ENCODE data around the gene ATG7. TPM values are rescaled to one million over a fixed set of nuclear protein-coding genes. Genes with fewer than 3 reads are reported as not detected.
A peak's percentile ranks its signal among the peaks of the same experiment; 100 is the strongest.

Gene ATG7
- total RNA-seq, 1 donor from 2014 or later: 53.5 TPM

GRCh38 chr3:11289864-11290263, 17.7 kb downstream of the ATG7 start:
- Mint-ChIP-seq H3K27ac (no peak overlapping the region), H3K4me3 (no peak overlapping the region), H3K27me3 (ENCODE audit: insufficient read depth, low read depth) (peaks cover 5% of the 10 kb centered on the region), H3K9me3 (no peaks in the 10 kb centered on the region), H3K4me1 (peaks cover 5% of the 10 kb centered on the region), H3K36me3 (no peaks in the 10 kb centered on the region)
- H3K36me3 ChIP-seq: no peaks in the 10 kb centered on the region
- no peaks in the 10 kb centered on the region for H3K27me3 ChIP-seq
- no peaks in the 10 kb centered on the region for H3F3A ChIP-seq (ENCODE audit: low read depth)
- H2AFZ ChIP-seq (replicated peaks): no peak overlapping the region
- no peaks in the 10 kb centered on the region for H3K4me1 ChIP-seq
- no peak for DNase-seq (ENCODE audit: low spot score)
- H3K4me3 ChIP-seq: no peak overlapping the region
- no peaks in the 10 kb centered on the region for H4K20me1 ChIP-seq (ENCODE audit: low read depth)
- no peak overlapping the region for H3K9ac ChIP-seq
- no peak overlapping the region for H3K27ac ChIP-seq
- no peaks in the 10 kb centered on the region for H3K9me3 ChIP-seq (ENCODE audit: low read depth)
- TF ChIP-seq EZH2phosphoT487 (IDR thresholded peaks at IDR 0.05) (no peak), CTCF (IDR thresholded peaks at IDR 0.05) (no peak), EZH2 (IDR thresholded peaks at IDR 0.05) (no peak)
- no peak overlapping the region for H3K4me2 ChIP-seq
- H3K79me2 ChIP-seq (ENCODE audit: low read depth): no peaks in the 10 kb centered on the region

- no peak overlapping the region for H3K27ac ChIP-seq
- H3K27me3 ChIP-seq: no peaks in the 10 kb centered on the region
- no peak overlapping the region for H3K4me3 Mint-ChIP-seq
- H3K4me2 ChIP-seq: no peak overlapping the region
- H3K79me2 ChIP-seq (ENCODE audit: low read depth): no peaks in the 10 kb centered on the region
- no peaks in the 10 kb centered on the region for H4K20me1 ChIP-seq (ENCODE audit: low read depth)
- H3K27ac Mint-ChIP-seq: no peak overlapping the region
- no peak overlapping the region for H3K4me3 ChIP-seq
- H3K36me3 Mint-ChIP-seq: no peaks in the 10 kb centered on the region
- peaks cover 5% of the 10 kb centered on the region for H3K27me3 Mint-ChIP-seq (ENCODE audit: insufficient read depth, low read depth)
- no peaks in the 10 kb centered on the region for H3K9me3 ChIP-seq (ENCODE audit: low read depth)
- H3K4me1 ChIP-seq: no peaks in the 10 kb centered on the region
- H3K9me3 Mint-ChIP-seq: no peaks in the 10 kb centered on the region
- H3F3A ChIP-seq (ENCODE audit: low read depth): no peaks in the 10 kb centered on the region
- no peaks in the 10 kb centered on the region for H3K36me3 ChIP-seq
- no peak overlapping the region for H2AFZ ChIP-seq (replicated peaks)
- no peak overlapping the region for H3K9ac ChIP-seq
- DNase-seq (ENCODE audit: low spot score): no peak
- TF ChIP-seq CTCF (IDR thresholded peaks at IDR 0.05) (no peak), EZH2 (IDR thresholded peaks at IDR 0.05) (no peak), EZH2phosphoT487 (IDR thresholded peaks at IDR 0.05) (no peak)
- H3K4me1 Mint-ChIP-seq: peaks cover 5% of the 10 kb centered on the region
These were observed 18.8 kb downstream of the ATG7 start for GRCh38 chr3:11290743-11291680.

GRCh38 chr3:11291808-11292207, 19.6 kb downstream of the ATG7 start:
- Histone ChIP-seq H4K20me1 (ENCODE audit: low read depth) (no peaks in the 10 kb centered on the region), H3K27ac (no peak overlapping the region), H3K27me3 (no peaks in the 10 kb centered on the region), H3K79me2 (ENCODE audit: low read depth) (no peaks in the 10 kb centered on the region), H2AFZ (replicated peaks) (no peak overlapping the region), H3K4me2 (no peak overlapping the region), H3K9ac (no peak overlapping the region), H3K4me3 (no peak overlapping the region), H3F3A (ENCODE audit: low read depth) (no peaks in the 10 kb centered on the region), H3K4me1 (no peaks in the 10 kb centered on the region), H3K36me3 (no peaks in the 10 kb centered on the region), H3K9me3 (ENCODE audit: low read depth) (no peaks in the 10 kb centered on the region)
- Mint-ChIP-seq H3K9me3 (no peaks in the 10 kb centered on the region), H3K27ac (peak overlapping the region; percentile 61), H3K36me3 (no peaks in the 10 kb centered on the region), H3K4me3 (no peak overlapping the region), H3K4me1 (peaks cover 5% of the 10 kb centered on the region), H3K27me3 (ENCODE audit: insufficient read depth, low read depth) (peaks cover 5% of the 10 kb centered on the region)
- no peak for TF ChIP-seq CTCF (IDR thresholded peaks at IDR 0.05)
- DNase-seq (ENCODE audit: low spot score): no peak

Measured in neural progenitor cell (in vitro differentiated cells).